Activated CD8-positive, alpha-beta T cell treated with anti-CD3 and anti-CD28 coated beads for 36 hours (primary cell): Measurements from ENCODE around the gene CAB39. TPM values are rescaled to one million over a fixed set of nuclear protein-coding genes. Genes with fewer than 3 reads are reported as not detected.

Experiments
- ATAC-seq: fragments of 200-7000 bp; cut with Tn5 transposase; one replicate; pipeline ENCODE4 v1.10.0; 2021; ENCODE audit warnings: mild to moderate bottlenecking, moderate library complexity
- CTCF ChIA-PET: fragments of 350-600 bp; sonication (Branson Sonifier 250); formaldehyde crosslinking; loops from one replicate; lab custom pipeline; 2021; ENCODE audit warnings: antibody characterized with exemption; lab: Charles Lee
- POLR2A ChIA-PET: fragments of 350-600 bp; sonication (Branson Sonifier 250); formaldehyde crosslinking; loops from one replicate; lab custom pipeline; 2021; ENCODE audit warnings: antibody characterized with exemption; lab: Charles Lee
- DNase-seq: peaks from one replicate; pipeline ENCODE4 v3.0.0-alpha.2; 2020
- H3K27ac Mint-ChIP-seq: one replicate; pipeline ENCODE4 v1.8.0; 2021; ENCODE audit warnings: mild to moderate bottlenecking, mixed read lengths
- H3K27me3 Mint-ChIP-seq: one replicate; pipeline ENCODE4 v1.8.0; 2021; ENCODE audit warnings: mixed read lengths
- H3K36me3 Mint-ChIP-seq: one replicate; pipeline ENCODE4 v1.8.0; 2021; ENCODE audit warnings: low read depth, mixed read lengths
- H3K4me1 Mint-ChIP-seq: one replicate; pipeline ENCODE4 v1.8.0; 2021; ENCODE audit warnings: low read depth, mixed read lengths
- H3K4me3 Mint-ChIP-seq: one replicate; pipeline ENCODE4 v1.8.0; 2021; ENCODE audit warnings: mild to moderate bottlenecking, moderate library complexity, mixed read lengths
- H3K9me3 Mint-ChIP-seq: one replicate; pipeline ENCODE4 v1.8.0; 2021; ENCODE audit warnings: mixed read lengths
- intact Hi-C: fragments of 100-400 bp; cut with micrococcal nuclease; formaldehyde crosslinking; loops from one replicate; pipeline ENCODE4 v1.10.0; 2022
- total RNA-seq, 2 experiments: library from RNA; stranded (reverse); gene quantifications; one replicate each; pipeline ENCODE4 v1.2.3, GENCODE V29; 2021
- TF ChIP-seq, protein P1 (sequence below): fragments of 200-600 bp; IDR thresholded peaks from one replicate; pipeline ENCODE4 v1.8.0; 2022; ENCODE audit warnings: antibody characterized with exemption, mild to moderate bottlenecking

CAB39 gene
- total RNA-seq, 2 experiments from 2014 or later, result 119 to 120 TPM

DNA sequence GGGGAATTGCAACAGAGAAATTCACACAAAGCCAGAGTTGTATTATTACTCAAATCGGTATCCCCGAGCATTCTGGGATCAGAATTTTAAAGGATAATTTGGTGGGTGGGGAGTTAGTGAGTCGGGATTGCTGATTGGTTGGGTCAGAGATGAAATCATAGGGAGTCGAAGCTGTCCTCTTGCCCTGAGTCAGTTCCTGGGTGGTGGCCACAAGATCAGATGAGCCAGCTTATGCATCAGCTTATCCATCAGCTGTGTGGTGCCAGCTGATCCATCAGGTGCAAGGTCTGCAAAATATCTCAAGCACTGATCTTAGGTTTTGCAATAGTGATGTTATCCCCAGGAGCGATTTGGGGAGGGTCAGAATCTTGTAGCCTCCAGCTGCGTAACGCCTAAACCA is 117.8 kb downstream of the CAB39 start:
- ChIA-PET CTCF (interaction anchor here (0.7 to 5.9 kb wide), 5 partner anchors 18 to 222 kb away, joined by 3 to 49 read pairs (median 4); partner anchors contain the start of gene ITM2C), POLR2A (interaction anchor here (1.1 kb wide), 1 partner anchor 157 kb away, joined by 4 read pairs; no protein-coding TSS in a partner anchor)
- no peak for ATAC-seq
- Mint-ChIP-seq H3K27me3 (peaks cover 40% of the 10 kb centered on the region), H3K4me1 (no peaks in the 10 kb centered on the region), H3K4me3 (no peak overlapping the region), H3K36me3 (no peaks in the 10 kb centered on the region), H3K27ac (no peak overlapping the region), H3K9me3 (no peaks in the 10 kb centered on the region)
- TF ChIP-seq, protein P1, sequence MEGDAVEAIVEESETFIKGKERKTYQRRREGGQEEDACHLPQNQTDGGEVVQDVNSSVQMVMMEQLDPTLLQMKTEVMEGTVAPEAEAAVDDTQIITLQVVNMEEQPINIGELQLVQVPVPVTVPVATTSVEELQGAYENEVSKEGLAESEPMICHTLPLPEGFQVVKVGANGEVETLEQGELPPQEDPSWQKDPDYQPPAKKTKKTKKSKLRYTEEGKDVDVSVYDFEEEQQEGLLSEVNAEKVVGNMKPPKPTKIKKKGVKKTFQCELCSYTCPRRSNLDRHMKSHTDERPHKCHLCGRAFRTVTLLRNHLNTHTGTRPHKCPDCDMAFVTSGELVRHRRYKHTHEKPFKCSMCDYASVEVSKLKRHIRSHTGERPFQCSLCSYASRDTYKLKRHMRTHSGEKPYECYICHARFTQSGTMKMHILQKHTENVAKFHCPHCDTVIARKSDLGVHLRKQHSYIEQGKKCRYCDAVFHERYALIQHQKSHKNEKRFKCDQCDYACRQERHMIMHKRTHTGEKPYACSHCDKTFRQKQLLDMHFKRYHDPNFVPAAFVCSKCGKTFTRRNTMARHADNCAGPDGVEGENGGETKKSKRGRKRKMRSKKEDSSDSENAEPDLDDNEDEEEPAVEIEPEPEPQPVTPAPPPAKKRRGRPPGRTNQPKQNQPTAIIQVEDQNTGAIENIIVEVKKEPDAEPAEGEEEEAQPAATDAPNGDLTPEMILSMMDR, result no peak
- DNase-seq, result peak; percentile 55
- intact Hi-C loops, result no loop called here

DNA sequence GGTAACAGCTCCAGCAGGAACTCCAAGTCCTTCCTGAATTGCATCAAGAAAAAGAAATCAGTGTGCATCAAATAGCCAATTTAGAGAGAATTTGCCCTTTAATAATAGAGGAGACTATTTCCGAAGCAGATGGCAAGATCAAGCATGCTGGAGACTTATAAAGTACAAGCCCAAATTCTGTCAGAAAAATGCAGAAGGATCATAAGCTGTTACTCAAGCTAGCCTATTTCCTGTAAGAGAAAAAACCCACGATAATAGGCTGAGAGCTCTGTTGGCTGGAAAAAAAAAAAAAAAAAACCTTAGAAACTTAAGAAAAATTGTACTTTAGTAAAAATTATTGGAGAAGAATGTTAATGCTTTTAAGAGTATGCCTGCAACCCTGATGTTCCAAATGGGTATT is 127.7 kb downstream of the CAB39 start:
- Mint-ChIP-seq H3K27me3 (peaks cover 3% of the 10 kb centered on the region), H3K9me3 (peaks cover 9% of the 10 kb centered on the region), H3K36me3 (no peaks in the 10 kb centered on the region), H3K4me3 (no peak overlapping the region), H3K4me1 (peaks cover 4% of the 10 kb centered on the region), H3K27ac (no peak overlapping the region)
- intact Hi-C loops, result no loop called here
- DNase-seq (no peak), ATAC-seq (no peak)
- TF ChIP-seq, protein P1, result no peak
- ChIA-PET POLR2A (no interaction called here), CTCF (interaction anchor here (1.5 to 5.9 kb wide), 7 partner anchors 8 to 213 kb away, joined by 3 to 34 read pairs (median 7); partner anchors contain the start of gene ITM2C)

DNA sequence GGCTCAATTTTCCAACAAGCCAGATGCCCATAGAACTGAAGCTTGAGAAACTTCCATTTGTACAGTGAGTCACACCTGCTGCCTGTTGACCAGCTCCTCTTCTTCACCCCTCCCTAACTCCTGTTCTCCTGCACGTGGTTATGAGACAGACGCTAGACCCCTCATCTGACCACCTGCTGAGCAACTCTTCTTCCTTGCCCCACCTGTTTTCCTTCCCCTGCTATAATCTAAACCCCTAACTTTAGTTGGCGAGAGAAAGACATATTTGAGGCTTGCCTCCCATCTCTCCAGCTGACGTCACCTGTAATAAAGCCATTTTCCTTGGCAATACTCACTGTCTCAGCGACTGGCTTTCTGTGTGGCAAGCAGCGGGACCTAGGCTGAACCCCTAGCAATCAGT is 129.8 kb downstream of the CAB39 start:
- intact Hi-C loops, result no loop called here
- CTCF ChIA-PET, result no interaction called here

DNA sequence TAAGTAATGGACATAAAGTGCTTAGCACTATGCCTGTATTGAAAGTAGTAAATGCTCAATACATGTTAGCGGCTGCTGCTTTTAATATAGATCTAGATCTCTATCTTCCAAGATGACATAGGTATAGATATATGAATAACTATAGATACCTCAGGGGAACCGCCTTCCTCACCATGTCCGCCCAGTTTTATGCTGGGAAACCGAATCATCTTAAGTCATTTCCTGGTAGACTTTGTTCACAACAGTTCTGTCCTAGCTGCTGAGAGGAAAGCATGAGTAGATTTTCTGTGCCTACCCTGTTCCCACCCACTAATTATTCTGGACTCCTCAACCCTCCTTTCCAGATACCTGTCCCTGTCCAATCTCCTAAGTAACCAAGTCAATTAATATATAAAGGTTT is 130.5 kb downstream of the CAB39 start:
- H3K9me3 Mint-ChIP-seq, result peaks cover 4% of the 10 kb centered on the region
- intact Hi-C loops, result no loop called here
- H3K4me3 Mint-ChIP-seq, result no peak overlapping the region
- DNase-seq (no peak), ATAC-seq (no peak)
- H3K36me3 Mint-ChIP-seq, result no peaks in the 10 kb centered on the region
- TF ChIP-seq, protein P1, result no peak
- peaks cover 13% of the 10 kb centered on the region for H3K4me1 Mint-ChIP-seq
- H3K27me3 Mint-ChIP-seq, result peaks cover 9% of the 10 kb centered on the region
- ChIA-PET CTCF (no interaction called here), POLR2A (no interaction called here)
- no peak overlapping the region for H3K27ac Mint-ChIP-seq

More for the DNA sequence above, 129.8 kb downstream of the CAB39 start:
- ATAC-seq (no peak), DNase-seq (no peak)
- H3K4me1 Mint-ChIP-seq, result peaks cover 6% of the 10 kb centered on the region
- peaks cover 9% of the 10 kb centered on the region for H3K9me3 Mint-ChIP-seq
- H3K4me3 Mint-ChIP-seq, result no peak overlapping the region
- H3K36me3 Mint-ChIP-seq, result no peaks in the 10 kb centered on the region
- TF ChIP-seq, protein P1, result no peak
- no peak overlapping the region for H3K27ac Mint-ChIP-seq
- H3K27me3 Mint-ChIP-seq, result peaks cover 9% of the 10 kb centered on the region
- POLR2A ChIA-PET, result interaction anchor here (0.6 kb wide), 1 partner anchor 49 kb away, joined by 3 read pairs; no protein-coding TSS in a partner anchor

DNA sequence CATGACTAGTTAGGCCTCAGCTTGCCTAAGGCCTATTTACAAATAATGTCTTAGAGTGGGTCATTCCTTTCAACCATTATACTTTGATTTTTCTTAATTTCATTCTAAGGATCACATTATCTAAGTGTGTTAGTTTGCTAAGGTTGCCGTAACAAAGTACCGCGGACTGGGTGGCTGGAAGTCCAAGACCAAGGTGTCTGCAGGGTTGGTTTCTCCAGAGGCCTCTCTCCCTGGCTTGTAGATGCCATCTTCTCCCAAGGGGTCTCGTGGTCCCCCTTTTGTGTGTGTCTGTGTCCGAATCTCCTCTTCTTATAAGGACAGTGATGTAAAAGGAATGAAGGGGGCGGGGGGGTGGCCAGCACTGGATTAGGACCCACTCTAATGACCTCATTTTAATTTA is 133.7 kb downstream of the CAB39 start:
- Mint-ChIP-seq H3K4me3 (no peak overlapping the region), H3K36me3 (no peaks in the 10 kb centered on the region), H3K27ac (no peak overlapping the region), H3K27me3 (peaks cover 15% of the 10 kb centered on the region), H3K9me3 (no peaks in the 10 kb centered on the region), H3K4me1 (peaks cover 10% of the 10 kb centered on the region)
- DNase-seq (no peak), ATAC-seq (no peak)
- intact Hi-C loops, result loop anchor here (5.0 kb wide), 1 partner anchor 141 kb away; no protein-coding TSS in a partner anchor
- POLR2A ChIA-PET, result interaction anchor here (1.4 kb wide), 1 partner anchor 14 kb away, joined by 3 read pairs; no protein-coding TSS in a partner anchor
- CTCF ChIA-PET, result interaction anchor here (0.6 to 5.3 kb wide), 4 partner anchors 14 to 79 kb away, joined by 3 to 49 read pairs (median 28); no protein-coding TSS in a partner anchor
- TF ChIP-seq, protein P1, result no peak
